ENCODE results near the gene SLC12A4. TPM values are rescaled to one million over a fixed set of nuclear protein-coding genes. Genes with fewer than 3 reads are reported as not detected.

The SLC12A4 gene
- total RNA-seq, 2 donors from 2014 or later: 32.6 to 89.1 TPM

GRCh38 chr16:67965668-67966548 lies 2.5 kb downstream of the SLC12A4 start:
- Histone ChIP-seq H3K9me3 (no peaks in the 10 kb centered on the region), H3K36me3 (peaks cover 0 to 10% of the 10 kb centered on the region in 2 donors), H3K4me3 (peak overlapping the region in 1 of 2 donors; percentile 78), H3K27ac (peak overlapping the region; percentile 50 to 88), H3K27me3 (replicated peaks; ENCODE audit: insufficient read depth) (no peaks in the 10 kb centered on the region), H3K4me1 (replicated peaks) (peaks cover 14% of the 10 kb centered on the region)
- no peak for TF ChIP-seq POLR2A (IDR thresholded peaks at IDR 0.05)
- TF ChIP-seq POLR2AphosphoS5 (IDR thresholded peaks at IDR 0.05): no peak
- no peak for TF ChIP-seq CTCF (IDR thresholded peaks at IDR 0.05)
- intact Hi-C loops (cut with DNase I): no loop called here
- no peak for DNase-seq (ENCODE audit: low spot score)
- 47% methylated on average over 11 of the region's 11 CpGs for WGBS

GRCh38 chr16:67964477-67965131 lies 3.8 kb downstream of the SLC12A4 start:
- no peaks in the 10 kb centered on the region for H3K27me3 ChIP-seq (replicated peaks; ENCODE audit: insufficient read depth)
- no peak overlapping the region for H3K4me3 ChIP-seq
- peaks cover 14% of the 10 kb centered on the region for H3K4me1 ChIP-seq (replicated peaks)
- TF ChIP-seq CTCF (IDR thresholded peaks at IDR 0.05): no peak
- TF ChIP-seq POLR2A (IDR thresholded peaks at IDR 0.05): no peak
- TF ChIP-seq POLR2AphosphoS5 (IDR thresholded peaks at IDR 0.05): no peak
- no peak overlapping the region for H3K27ac ChIP-seq
- H3K9me3 ChIP-seq: no peaks in the 10 kb centered on the region
- intact Hi-C loops (cut with DNase I): no loop called here
- no peak for DNase-seq (ENCODE audit: low spot score)
- 80% methylated on average over 6 of the region's 6 CpGs for WGBS
- peaks cover 0 to 10% of the 10 kb centered on the region in 2 donors for H3K36me3 ChIP-seq

- Histone ChIP-seq H3K4me3 (no peak overlapping the region), H3K27me3 (replicated peaks; ENCODE audit: insufficient read depth) (no peaks in the 10 kb centered on the region), H3K9me3 (no peaks in the 10 kb centered on the region), H3K4me1 (replicated peaks) (peaks cover 14% of the 10 kb centered on the region), H3K36me3 (peaks cover 0 to 10% of the 10 kb centered on the region in 2 donors), H3K27ac (no peak overlapping the region)
- 71% methylated on average over 32 of the region's 32 CpGs for WGBS
- DNase-seq (ENCODE audit: low spot score): no peak
- intact Hi-C loops (cut with DNase I): no loop called here
- TF ChIP-seq CTCF (IDR thresholded peaks at IDR 0.05) (no peak), POLR2A (IDR thresholded peaks at IDR 0.05) (no peak)
Observed at GRCh38 chr16:67963662-67964321, 4.6 kb downstream of the SLC12A4 start.

GRCh38 chr16:67963292-67963661 lies 5.2 kb downstream of the SLC12A4 start:
- intact Hi-C loops (cut with DNase I): no loop called here
- Histone ChIP-seq H3K4me3 (no peak overlapping the region), H3K9me3 (no peaks in the 10 kb centered on the region), H3K27me3 (replicated peaks; ENCODE audit: insufficient read depth) (no peaks in the 10 kb centered on the region), H3K4me1 (replicated peaks) (peaks cover 14% of the 10 kb centered on the region), H3K27ac (no peak overlapping the region), H3K36me3 (peaks cover 0 to 10% of the 10 kb centered on the region in 2 donors)
- no peak for DNase-seq (ENCODE audit: low spot score)
- no peak for TF ChIP-seq POLR2AphosphoS5 (IDR thresholded peaks at IDR 0.05)
- no peak for TF ChIP-seq POLR2A (IDR thresholded peaks at IDR 0.05)
- TF ChIP-seq CTCF (IDR thresholded peaks at IDR 0.05): no peak
- WGBS: 59% methylated on average over 2 of the region's 2 CpGs
